H9 (cell line): ENCODE measurements around the gene PAK5. TPM values are rescaled to one million over a fixed set of nuclear protein-coding genes. Genes with fewer than 3 reads are reported as not detected.

Experiments used
- DNase-seq: peaks from one replicate; pipeline ENCODE4 v3.0.0-alpha.2; 2017
- H2AFZ ChIP-seq: one replicate; pipeline ENCODE4 v1.6.1; 2013; ENCODE audit warnings: mild to moderate bottlenecking, low read length, control low read depth, moderate library complexity
- H2AK5ac ChIP-seq: 2 replicates; pipeline ENCODE4 v1.6.1; 2013; ENCODE audit warnings: low read length, control low read depth, mixed read lengths; ENCODE audit not compliant: insufficient read length
- H2BK120ac ChIP-seq: one replicate; pipeline ENCODE4 v1.6.1; 2013; ENCODE audit warnings: low read depth, mild to moderate bottlenecking, low read length, control low read depth, inconsistent platforms; ENCODE audit not compliant: poor library complexity, severe bottlenecking
- H2BK12ac ChIP-seq: 2 replicates; pipeline ENCODE4 v1.6.1; 2013; ENCODE audit warnings: low read length, control low read depth, mixed read lengths, low read depth; ENCODE audit not compliant: insufficient read length
- H2BK15ac ChIP-seq: 2 replicates; pipeline ENCODE4 v1.6.1; 2013; ENCODE audit warnings: low read depth, low read length, control low read depth
- H2BK20ac ChIP-seq: one replicate; pipeline ENCODE4 v1.6.1; 2013; ENCODE audit warnings: low read depth, mild to moderate bottlenecking, low read length, control low read depth, inconsistent platforms; ENCODE audit not compliant: poor library complexity, severe bottlenecking
- H2BK5ac ChIP-seq: 2 replicates; pipeline ENCODE4 v1.6.1; 2013; ENCODE audit warnings: low read length, control low read depth, mixed read lengths; ENCODE audit not compliant: insufficient read length
- H3K14ac ChIP-seq: 2 replicates; pipeline ENCODE4 v1.6.1; 2013; ENCODE audit warnings: low read length, control low read depth; ENCODE audit not compliant: insufficient read depth
- H3K18ac ChIP-seq: 2 replicates; pipeline ENCODE4 v1.6.1; 2013; ENCODE audit warnings: low read depth, mild to moderate bottlenecking, mixed read lengths, low read length, control low read depth; ENCODE audit not compliant: insufficient read length
- H3K23ac ChIP-seq: 2 replicates; pipeline ENCODE4 v1.6.1; 2013; ENCODE audit warnings: low read length, control low read depth, mixed read lengths, low read depth; ENCODE audit not compliant: insufficient read length
- H3K23me2 ChIP-seq: 2 replicates; pipeline ENCODE4 v1.6.1; 2013; ENCODE audit warnings: low read depth, mild to moderate bottlenecking, mixed read lengths, low read length, control low read depth; ENCODE audit not compliant: insufficient read length, poor library complexity, severe bottlenecking
- H3K27ac ChIP-seq: 2 replicates; pipeline ENCODE4 v1.5.1; 2013; ENCODE audit warnings: low read length, control low read depth, mixed read lengths, low read depth; ENCODE audit not compliant: insufficient read length
- H3K27me3 ChIP-seq: 2 replicates; pipeline ENCODE4 v1.6.1; 2013; ENCODE audit warnings: low read length, control low read depth, inconsistent platforms; ENCODE audit not compliant: insufficient read depth
- H3K4ac ChIP-seq: 2 replicates; pipeline ENCODE4 v1.6.1; 2013; ENCODE audit warnings: low read depth, mild to moderate bottlenecking, control low read depth, inconsistent platforms, low read length, moderate library complexity
- H3K4me1 ChIP-seq: 2 replicates; pipeline ENCODE4 v1.6.1; 2013; ENCODE audit warnings: low read length, control low read depth, inconsistent platforms; ENCODE audit not compliant: insufficient read depth
- H3K4me2 ChIP-seq: 2 replicates; pipeline ENCODE4 v1.6.1; 2013; ENCODE audit warnings: low read length, control low read depth, mixed read lengths; ENCODE audit not compliant: insufficient read length, insufficient read depth
- H3K56ac ChIP-seq: 2 replicates; pipeline ENCODE4 v1.6.1; 2013; ENCODE audit warnings: low read depth, mild to moderate bottlenecking, mixed read lengths, low read length, control low read depth; ENCODE audit not compliant: insufficient read length
- H3K79me1 ChIP-seq: 2 replicates; pipeline ENCODE4 v1.6.1; 2013; ENCODE audit warnings: low read depth, mild to moderate bottlenecking, moderate library complexity, low read length, control low read depth, inconsistent platforms; ENCODE audit not compliant: insufficient read depth, poor library complexity, severe bottlenecking
- H3K79me2 ChIP-seq: 2 replicates; pipeline ENCODE4 v1.6.1; 2013; ENCODE audit warnings: low read length, control low read depth, inconsistent platforms; ENCODE audit not compliant: insufficient read depth
- H3K9ac ChIP-seq: 2 replicates; pipeline ENCODE4 v1.6.1; 2013; ENCODE audit warnings: low read length, control low read depth, mixed read lengths; ENCODE audit not compliant: insufficient read length; ENCODE audit errors: extremely low read depth
- H3K9me3 ChIP-seq: one replicate; pipeline ENCODE4 v1.6.1; 2013; ENCODE audit warnings: low read depth, low read length, inconsistent platforms; ENCODE audit not compliant: control insufficient read depth
- H3T11ph ChIP-seq: one replicate; pipeline ENCODE4 v1.6.1; 2013; ENCODE audit warnings: mild to moderate bottlenecking, low read length, control low read depth, inconsistent platforms
- H4K20me1 ChIP-seq: one replicate; pipeline ENCODE4 v1.6.1; 2013; ENCODE audit not compliant: control insufficient read depth, insufficient read length, insufficient read depth
- H4K5ac ChIP-seq: 2 replicates; pipeline ENCODE4 v1.6.1; 2013; ENCODE audit warnings: low read depth, mild to moderate bottlenecking, mixed read lengths, low read length, control low read depth; ENCODE audit not compliant: insufficient read length
- H4K8ac ChIP-seq: replicated peaks from 2 replicates; pipeline ENCODE4 v1.6.1; 2013; ENCODE audit warnings: low read length, control low read depth, mixed read lengths, low read depth; ENCODE audit not compliant: insufficient read length
- H4K91ac ChIP-seq: 2 replicates; pipeline ENCODE4 v1.6.1; 2013; ENCODE audit warnings: low read depth, mild to moderate bottlenecking, moderate library complexity, mixed read lengths, low read length, control low read depth; ENCODE audit not compliant: insufficient read length
- H3K27ac Mint-ChIP-seq, 3 experiments: 2 replicates in 2 of 3; 3 replicates in 1 of 3; pipeline ENCODE4 v1.8.0; 2020 to 2021; ENCODE audit warnings: mixed read lengths in 3 of 3, mild to moderate bottlenecking in 1 of 3, moderate library complexity in 1 of 3
- H3K27me3 Mint-ChIP-seq: 2 replicates; pipeline ENCODE4 v1.8.0; 2021; ENCODE audit warnings: low read depth, mild to moderate bottlenecking, moderate library complexity, mixed read lengths
- H3K36me3 Mint-ChIP-seq, 3 experiments: 2 replicates in 2 of 3; 3 replicates in 1 of 3; pipeline ENCODE4 v1.8.0; 2020 to 2021; ENCODE audit warnings: low read depth in 3 of 3, mixed read lengths in 3 of 3; ENCODE audit not compliant: insufficient read depth in 1 of 3
- H3K4me1 Mint-ChIP-seq, 2 experiments: 2 replicates each; pipeline ENCODE4 v1.8.0; 2020; ENCODE audit warnings: mixed read lengths in 2 of 2
- H3K4me3 Mint-ChIP-seq, 2 experiments: 2 replicates in 1 of 2; 3 replicates in 1 of 2; pipeline ENCODE4 v1.8.0; 2020 to 2021; ENCODE audit warnings: mild to moderate bottlenecking in 2 of 2, mixed read lengths in 2 of 2, moderate library complexity in 1 of 2
- H3K9me3 Mint-ChIP-seq, 2 experiments: 2 replicates in 1 of 2; 3 replicates in 1 of 2; pipeline ENCODE4 v1.8.0; 2020; ENCODE audit warnings: mild to moderate bottlenecking in 2 of 2, mixed read lengths in 2 of 2, moderate library complexity in 1 of 2
- WGBS: extraction: QIAGEN DNeasy Blood & Tissue Kit; methylation state at CpG from one replicate; pipeline ENCODE4 v1.1.7; 2013; ENCODE audit warnings: missing lambda C conversion rate, low lambda C conversion rate, mixed read lengths; ENCODE audit not compliant: insufficient read length; ENCODE audit errors: extremely low coverage; 5-methylcytosine and 5-hydroxymethylcytosine counted together
- total RNA-seq: library from RNA; stranded (reverse); gene quantifications from 2 replicates; pipeline ENCODE4 v1.2.1, GENCODE V29; 2021
- TF ChIP-seq, protein P1 (sequence below): fragments of 200-600 bp; sonication (generic); conservative IDR thresholded peaks from 3 replicates; pipeline ENCODE4 v1.8.0; 2021; ENCODE audit warnings: antibody characterized with exemption, mild to moderate bottlenecking

Gene PAK5
- total RNA-seq, 1 experiment from 2014 or later = 0.20 TPM

DNA sequence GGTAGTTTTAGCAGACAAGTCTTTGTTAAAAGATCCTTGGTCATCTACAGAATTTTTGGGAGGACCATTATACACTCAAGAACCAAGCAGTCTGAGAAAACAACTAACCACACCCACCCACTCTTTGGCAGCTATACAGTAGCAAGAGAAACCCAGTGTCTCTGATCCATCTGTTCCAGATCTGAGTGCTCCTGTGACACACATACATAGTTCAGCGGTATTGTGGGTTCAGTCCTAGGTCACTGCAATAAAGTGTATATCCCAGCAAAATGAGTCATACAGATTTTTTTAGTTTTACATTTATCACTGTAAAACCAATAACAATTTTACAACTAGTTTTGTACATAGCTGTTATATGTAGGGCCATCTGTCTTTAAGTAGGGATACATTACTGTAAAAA, 47.4 kb upstream of the PAK5 start:
- no peak overlapping the region for H3K27ac ChIP-seq
- no peak overlapping the region for H3K4me2 ChIP-seq
- DNase-seq = no peak
- no peaks in the 10 kb centered on the region for H3K9me3 ChIP-seq
- no peak overlapping the region for H4K8ac ChIP-seq
- no peak overlapping the region for H3K9ac ChIP-seq
- TF ChIP-seq, protein P1, sequence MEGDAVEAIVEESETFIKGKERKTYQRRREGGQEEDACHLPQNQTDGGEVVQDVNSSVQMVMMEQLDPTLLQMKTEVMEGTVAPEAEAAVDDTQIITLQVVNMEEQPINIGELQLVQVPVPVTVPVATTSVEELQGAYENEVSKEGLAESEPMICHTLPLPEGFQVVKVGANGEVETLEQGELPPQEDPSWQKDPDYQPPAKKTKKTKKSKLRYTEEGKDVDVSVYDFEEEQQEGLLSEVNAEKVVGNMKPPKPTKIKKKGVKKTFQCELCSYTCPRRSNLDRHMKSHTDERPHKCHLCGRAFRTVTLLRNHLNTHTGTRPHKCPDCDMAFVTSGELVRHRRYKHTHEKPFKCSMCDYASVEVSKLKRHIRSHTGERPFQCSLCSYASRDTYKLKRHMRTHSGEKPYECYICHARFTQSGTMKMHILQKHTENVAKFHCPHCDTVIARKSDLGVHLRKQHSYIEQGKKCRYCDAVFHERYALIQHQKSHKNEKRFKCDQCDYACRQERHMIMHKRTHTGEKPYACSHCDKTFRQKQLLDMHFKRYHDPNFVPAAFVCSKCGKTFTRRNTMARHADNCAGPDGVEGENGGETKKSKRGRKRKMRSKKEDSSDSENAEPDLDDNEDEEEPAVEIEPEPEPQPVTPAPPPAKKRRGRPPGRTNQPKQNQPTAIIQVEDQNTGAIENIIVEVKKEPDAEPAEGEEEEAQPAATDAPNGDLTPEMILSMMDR = no peak
- Mint-ChIP-seq H3K4me1 (peaks cover 6% of the 10 kb centered on the region in 2 experiments; a peak in 3 of 4 replicates), H3K27ac (no peak overlapping the region), H3K27me3 (no peaks in the 10 kb centered on the region), H3K4me3 (no peak overlapping the region), H3K9me3 (peaks cover 7 to 10% of the 10 kb centered on the region in 2 experiments; a peak in 2 of 5 replicates), H3K36me3 (peaks cover 0 to 11% (median 0%) of the 10 kb centered on the region in 3 experiments; a peak in 4 of 7 replicates)
- no peak overlapping the region for H3K4ac ChIP-seq
- H2BK12ac ChIP-seq = no peak overlapping the region
- H2BK5ac ChIP-seq = no peak overlapping the region
- H3K4me1 ChIP-seq = no peaks in the 10 kb centered on the region
- no peak overlapping the region for H3K18ac ChIP-seq
- H4K5ac ChIP-seq = no peak overlapping the region
- no peak overlapping the region for H3K56ac ChIP-seq
- no peak overlapping the region for H4K91ac ChIP-seq
- no peaks in the 10 kb centered on the region for H3K27me3 ChIP-seq
- H3K14ac ChIP-seq = no peak overlapping the region
- H3K79me2 ChIP-seq = no peaks in the 10 kb centered on the region
- no peak overlapping the region for H2AFZ ChIP-seq
- no peaks in the 10 kb centered on the region for H4K20me1 ChIP-seq
- H3K23me2 ChIP-seq = no peaks in the 10 kb centered on the region
- H2BK15ac ChIP-seq = no peak overlapping the region
- no peak overlapping the region for H2AK5ac ChIP-seq
- WGBS = no CpG with 5 or more reads among the region's 1 CpG
- H2BK120ac ChIP-seq = no peak overlapping the region
- no peak overlapping the region for H2BK20ac ChIP-seq
- no peak overlapping the region for H3K23ac ChIP-seq
- no peak overlapping the region for H3T11ph ChIP-seq
- H3K79me1 ChIP-seq = no peaks in the 10 kb centered on the region
